ENCODE data around the gene PCDHGC3. TPM values are rescaled to one million over a fixed set of nuclear protein-coding genes. Genes with fewer than 3 reads are reported as not detected.

PCDHGC3 gene
- total and polyA plus RNA-seq, 2 of the 4 experiments (the other 2 are of a cell fraction), result 21.1 to 72.1 TPM

Other genes with a start within 250 kb of the PCDHGC3 start
- gene PCDHB15, start 230.6 kb upstream of the PCDHGC3 start, total RNA-seq (2012; rRNA removed), result 0.18 and 0.28 TPM in 2 replicates
- 0.14 and 0.17 TPM in 2 replicates for gene PCDHB15, start 230.6 kb upstream of the PCDHGC3 start, polyA plus RNA-seq (2012; rRNA removed)
- gene SLC25A2, start 171.9 kb upstream of the PCDHGC3 start, total RNA-seq (2012; rRNA removed), result 0.28 TPM in 1 of 2 replicates, not detected in the other
- gene SLC25A2, start 171.9 kb upstream of the PCDHGC3 start, polyA plus RNA-seq (2012; rRNA removed), result not detected in 2 replicates
- gene TAF7, start 155.2 kb upstream of the PCDHGC3 start, total RNA-seq (2012; rRNA removed), result 51.8 and 100 TPM in 2 replicates
- gene TAF7, start 155.2 kb upstream of the PCDHGC3 start, polyA plus RNA-seq (2012; rRNA removed), result 38.4 and 45.7 TPM in 2 replicates
- gene PCDHGA1, start 145.5 kb upstream of the PCDHGC3 start, total RNA-seq (2012; rRNA removed), result 0.83 and 0.90 TPM in 2 replicates
- gene PCDHGA1, start 145.5 kb upstream of the PCDHGC3 start, polyA plus RNA-seq (2012; rRNA removed), result 0.86 and 0.92 TPM in 2 replicates
- gene PCDHGA2, start 137.2 kb upstream of the PCDHGC3 start, total RNA-seq (2012; rRNA removed), result 3.3 and 3.4 TPM in 2 replicates
- gene PCDHGA2, start 137.2 kb upstream of the PCDHGC3 start, polyA plus RNA-seq (2012; rRNA removed), result 3.6 and 4.0 TPM in 2 replicates
- 1.4 and 1.7 TPM in 2 replicates for gene PCDHGA3, start 132.1 kb upstream of the PCDHGC3 start, total RNA-seq (2012; rRNA removed)
- 1.6 and 1.8 TPM in 2 replicates for gene PCDHGA3, start 132.1 kb upstream of the PCDHGC3 start, polyA plus RNA-seq (2012; rRNA removed)
- 3.3 and 3.6 TPM in 2 replicates for gene PCDHGB1, start 125.9 kb upstream of the PCDHGC3 start, total RNA-seq (2012; rRNA removed)
- gene PCDHGB1, start 125.9 kb upstream of the PCDHGC3 start, polyA plus RNA-seq (2012; rRNA removed), result 1.9 TPM in 2 replicates
- 5.0 and 5.4 TPM in 2 replicates for gene PCDHGA4, start 120.9 kb upstream of the PCDHGC3 start, total RNA-seq (2012; rRNA removed)
- 3.0 and 3.5 TPM in 2 replicates for gene PCDHGA4, start 120.9 kb upstream of the PCDHGC3 start, polyA plus RNA-seq (2012; rRNA removed)
- gene PCDHGB2, start 116.0 kb upstream of the PCDHGC3 start, total RNA-seq (2012; rRNA removed), result 2.8 and 3.0 TPM in 2 replicates
- gene PCDHGB2, start 116.0 kb upstream of the PCDHGC3 start, polyA plus RNA-seq (2012; rRNA removed), result 2.4 and 2.6 TPM in 2 replicates
- 1.7 and 2.0 TPM in 2 replicates for gene PCDHGA5, start 111.8 kb upstream of the PCDHGC3 start, total RNA-seq (2012; rRNA removed)
- gene PCDHGA5, start 111.8 kb upstream of the PCDHGC3 start, polyA plus RNA-seq (2012; rRNA removed), result 1.3 and 1.4 TPM in 2 replicates
- 5.9 and 6.7 TPM in 2 replicates for gene PCDHGB3, start 105.7 kb upstream of the PCDHGC3 start, total RNA-seq (2012; rRNA removed)
- 3.3 and 3.4 TPM in 2 replicates for gene PCDHGB3, start 105.7 kb upstream of the PCDHGC3 start, polyA plus RNA-seq (2012; rRNA removed)
- gene PCDHGA6, start 102.1 kb upstream of the PCDHGC3 start, total RNA-seq (2012; rRNA removed), result 4.1 and 4.2 TPM in 2 replicates
- gene PCDHGA6, start 102.1 kb upstream of the PCDHGC3 start, polyA plus RNA-seq (2012; rRNA removed), result 4.7 TPM in 2 replicates
- gene PCDHGA7, start 93.2 kb upstream of the PCDHGC3 start, total RNA-seq (2012; rRNA removed), result 3.3 and 3.4 TPM in 2 replicates
- 3.1 and 3.2 TPM in 2 replicates for gene PCDHGA7, start 93.2 kb upstream of the PCDHGC3 start, polyA plus RNA-seq (2012; rRNA removed)
- 16.4 and 17.6 TPM in 2 replicates for gene PCDHGB4, start 88.3 kb upstream of the PCDHGC3 start, total RNA-seq (2012; rRNA removed)
- 10.0 TPM in 2 replicates for gene PCDHGB4, start 88.3 kb upstream of the PCDHGC3 start, polyA plus RNA-seq (2012; rRNA removed)
- 2.0 and 2.2 TPM in 2 replicates for gene PCDHGA8, start 83.3 kb upstream of the PCDHGC3 start, total RNA-seq (2012; rRNA removed)
- gene PCDHGA8, start 83.3 kb upstream of the PCDHGC3 start, polyA plus RNA-seq (2012; rRNA removed), result 0.87 and 0.89 TPM in 2 replicates
- gene PCDHGB5, start 78.0 kb upstream of the PCDHGC3 start, total RNA-seq (2012; rRNA removed), result 17.2 and 17.5 TPM in 2 replicates
- gene PCDHGB5, start 78.0 kb upstream of the PCDHGC3 start, polyA plus RNA-seq (2012; rRNA removed), result 20.0 and 21.1 TPM in 2 replicates
- gene PCDHGA9, start 73.2 kb upstream of the PCDHGC3 start, total RNA-seq (2012; rRNA removed), result 3.9 and 4.5 TPM in 2 replicates
- gene PCDHGA9, start 73.2 kb upstream of the PCDHGC3 start, polyA plus RNA-seq (2012; rRNA removed), result 1.5 and 1.8 TPM in 2 replicates
- gene PCDHGB6, start 67.9 kb upstream of the PCDHGC3 start, total RNA-seq (2012; rRNA removed), result 2.2 and 2.8 TPM in 2 replicates
- 1.4 and 1.5 TPM in 2 replicates for gene PCDHGB6, start 67.9 kb upstream of the PCDHGC3 start, polyA plus RNA-seq (2012; rRNA removed)
- 6.6 and 6.9 TPM in 2 replicates for gene PCDHGA10, start 63.0 kb upstream of the PCDHGC3 start, total RNA-seq (2012; rRNA removed)
- 3.4 TPM in 2 replicates for gene PCDHGA10, start 63.0 kb upstream of the PCDHGC3 start, polyA plus RNA-seq (2012; rRNA removed)
- gene PCDHGB7, start 58.3 kb upstream of the PCDHGC3 start, total RNA-seq (2012; rRNA removed), result 5.8 and 6.3 TPM in 2 replicates
- 7.4 and 8.1 TPM in 2 replicates for gene PCDHGB7, start 58.3 kb upstream of the PCDHGC3 start, polyA plus RNA-seq (2012; rRNA removed)
- 5.4 and 5.8 TPM in 2 replicates for gene PCDHGA11, start 54.9 kb upstream of the PCDHGC3 start, total RNA-seq (2012; rRNA removed)
- 6.9 and 7.5 TPM in 2 replicates for gene PCDHGA11, start 54.9 kb upstream of the PCDHGC3 start, polyA plus RNA-seq (2012; rRNA removed)
- 8.8 and 9.7 TPM in 2 replicates for gene PCDHGA12, start 45.5 kb upstream of the PCDHGC3 start, total RNA-seq (2012; rRNA removed)
- gene PCDHGA12, start 45.5 kb upstream of the PCDHGC3 start, polyA plus RNA-seq (2012; rRNA removed), result 7.9 and 9.2 TPM in 2 replicates
- 1.1 and 1.6 TPM in 2 replicates for gene PCDHGC4, start 9.1 kb downstream of the PCDHGC3 start, total RNA-seq (2012; rRNA removed)
- gene PCDHGC4, start 9.1 kb downstream of the PCDHGC3 start, polyA plus RNA-seq (2012; rRNA removed), result 0.60 and 0.65 TPM in 2 replicates
- gene PCDHGC5, start 13.1 kb downstream of the PCDHGC3 start, total RNA-seq (2012; rRNA removed), result 2.5 and 2.9 TPM in 2 replicates
- gene PCDHGC5, start 13.1 kb downstream of the PCDHGC3 start, polyA plus RNA-seq (2012; rRNA removed), result 3.8 TPM in 2 replicates
- 12.0 and 15.8 TPM in 2 replicates for gene DIAPH1, start 143.0 kb downstream of the PCDHGC3 start, total RNA-seq (2012; rRNA removed)
- gene DIAPH1, start 143.0 kb downstream of the PCDHGC3 start, polyA plus RNA-seq (2012; rRNA removed), result 30.7 and 37.4 TPM in 2 replicates
- gene HDAC3, start 160.9 kb downstream of the PCDHGC3 start, total RNA-seq (2012; rRNA removed), result 71.7 and 84.2 TPM in 2 replicates
- 78.6 and 89.7 TPM in 2 replicates for gene HDAC3, start 160.9 kb downstream of the PCDHGC3 start, polyA plus RNA-seq (2012; rRNA removed)
- 2.2 TPM in 2 replicates for gene RELL2, start 161.0 kb downstream of the PCDHGC3 start, total RNA-seq (2012; rRNA removed)
- gene RELL2, start 161.0 kb downstream of the PCDHGC3 start, polyA plus RNA-seq (2012; rRNA removed), result 7.6 and 9.1 TPM in 2 replicates
- 32.8 and 33.2 TPM in 2 replicates for gene FCHSD1, start 175.5 kb downstream of the PCDHGC3 start, total RNA-seq (2012; rRNA removed)
- gene FCHSD1, start 175.5 kb downstream of the PCDHGC3 start, polyA plus RNA-seq (2012; rRNA removed), result 58.7 and 62.1 TPM in 2 replicates
- gene ARAP3, start 206.3 kb downstream of the PCDHGC3 start, total RNA-seq (2012; rRNA removed), result 1.4 and 2.2 TPM in 2 replicates
- gene ARAP3, start 206.3 kb downstream of the PCDHGC3 start, polyA plus RNA-seq (2012; rRNA removed), result 6.6 and 6.9 TPM in 2 replicates

Measured in IMR-90 (cell line).